ENCODE data around the gene AXDND1.
"Not testable (repeated sequence)": the region's sequence is repeated elsewhere in the genome, so short reads cannot be mapped to it uniquely, and the experiment has no call there.

DNA sequence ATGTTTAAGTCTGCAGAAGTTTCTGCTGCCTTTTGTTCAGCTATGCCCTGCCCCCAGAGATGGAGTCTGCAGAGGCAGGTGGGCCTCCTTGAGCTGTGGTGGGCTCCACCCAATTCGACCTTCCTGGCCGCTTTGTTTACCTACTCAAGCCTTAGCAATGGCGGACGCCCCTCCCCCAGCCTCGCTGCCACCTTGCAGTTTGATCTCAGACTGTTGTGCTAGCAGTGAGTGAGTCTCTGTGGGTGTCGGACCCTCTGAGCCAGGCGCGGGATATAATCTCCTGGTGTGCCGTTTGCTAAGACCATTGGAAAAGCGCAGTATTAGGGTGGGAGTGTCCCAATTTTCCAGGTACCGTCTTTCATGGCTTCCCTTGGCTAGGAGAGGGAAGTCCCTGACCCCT lies 99.9 kb downstream of the AXDND1 start:
- TF ChIP-seq, protein P1, sequence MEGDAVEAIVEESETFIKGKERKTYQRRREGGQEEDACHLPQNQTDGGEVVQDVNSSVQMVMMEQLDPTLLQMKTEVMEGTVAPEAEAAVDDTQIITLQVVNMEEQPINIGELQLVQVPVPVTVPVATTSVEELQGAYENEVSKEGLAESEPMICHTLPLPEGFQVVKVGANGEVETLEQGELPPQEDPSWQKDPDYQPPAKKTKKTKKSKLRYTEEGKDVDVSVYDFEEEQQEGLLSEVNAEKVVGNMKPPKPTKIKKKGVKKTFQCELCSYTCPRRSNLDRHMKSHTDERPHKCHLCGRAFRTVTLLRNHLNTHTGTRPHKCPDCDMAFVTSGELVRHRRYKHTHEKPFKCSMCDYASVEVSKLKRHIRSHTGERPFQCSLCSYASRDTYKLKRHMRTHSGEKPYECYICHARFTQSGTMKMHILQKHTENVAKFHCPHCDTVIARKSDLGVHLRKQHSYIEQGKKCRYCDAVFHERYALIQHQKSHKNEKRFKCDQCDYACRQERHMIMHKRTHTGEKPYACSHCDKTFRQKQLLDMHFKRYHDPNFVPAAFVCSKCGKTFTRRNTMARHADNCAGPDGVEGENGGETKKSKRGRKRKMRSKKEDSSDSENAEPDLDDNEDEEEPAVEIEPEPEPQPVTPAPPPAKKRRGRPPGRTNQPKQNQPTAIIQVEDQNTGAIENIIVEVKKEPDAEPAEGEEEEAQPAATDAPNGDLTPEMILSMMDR (IDR thresholded peaks at IDR 0.05): not testable (repeated sequence)
- TF ChIP-seq TCF7L2 (IDR thresholded peaks at IDR 0.05; ENCODE audit: low read depth, low read length); POLR2AphosphoS5 (IDR thresholded peaks at IDR 0.05; ENCODE audit: low read depth, low read length); SIN3A (IDR thresholded peaks at IDR 0.05; ENCODE audit: borderline replicate concordance, insufficient read depth, low read depth, low read length): not testable (repeated sequence)
- TF ChIP-seq, protein P2, sequence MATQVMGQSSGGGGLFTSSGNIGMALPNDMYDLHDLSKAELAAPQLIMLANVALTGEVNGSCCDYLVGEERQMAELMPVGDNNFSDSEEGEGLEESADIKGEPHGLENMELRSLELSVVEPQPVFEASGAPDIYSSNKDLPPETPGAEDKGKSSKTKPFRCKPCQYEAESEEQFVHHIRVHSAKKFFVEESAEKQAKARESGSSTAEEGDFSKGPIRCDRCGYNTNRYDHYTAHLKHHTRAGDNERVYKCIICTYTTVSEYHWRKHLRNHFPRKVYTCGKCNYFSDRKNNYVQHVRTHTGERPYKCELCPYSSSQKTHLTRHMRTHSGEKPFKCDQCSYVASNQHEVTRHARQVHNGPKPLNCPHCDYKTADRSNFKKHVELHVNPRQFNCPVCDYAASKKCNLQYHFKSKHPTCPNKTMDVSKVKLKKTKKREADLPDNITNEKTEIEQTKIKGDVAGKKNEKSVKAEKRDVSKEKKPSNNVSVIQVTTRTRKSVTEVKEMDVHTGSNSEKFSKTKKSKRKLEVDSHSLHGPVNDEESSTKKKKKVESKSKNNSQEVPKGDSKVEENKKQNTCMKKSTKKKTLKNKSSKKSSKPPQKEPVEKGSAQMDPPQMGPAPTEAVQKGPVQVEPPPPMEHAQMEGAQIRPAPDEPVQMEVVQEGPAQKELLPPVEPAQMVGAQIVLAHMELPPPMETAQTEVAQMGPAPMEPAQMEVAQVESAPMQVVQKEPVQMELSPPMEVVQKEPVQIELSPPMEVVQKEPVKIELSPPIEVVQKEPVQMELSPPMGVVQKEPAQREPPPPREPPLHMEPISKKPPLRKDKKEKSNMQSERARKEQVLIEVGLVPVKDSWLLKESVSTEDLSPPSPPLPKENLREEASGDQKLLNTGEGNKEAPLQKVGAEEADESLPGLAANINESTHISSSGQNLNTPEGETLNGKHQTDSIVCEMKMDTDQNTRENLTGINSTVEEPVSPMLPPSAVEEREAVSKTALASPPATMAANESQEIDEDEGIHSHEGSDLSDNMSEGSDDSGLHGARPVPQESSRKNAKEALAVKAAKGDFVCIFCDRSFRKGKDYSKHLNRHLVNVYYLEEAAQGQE (IDR thresholded peaks at IDR 0.05; ENCODE audit: insufficient read depth in 1 of 2, low read depth in 2 of 2, low read length in 1 of 2): not testable (repeated sequence)
